HEK293 (cell line): ENCODE data around the gene TMEM86A.

Source experiments
- CTCF ChIA-PET: fragments of 350-600 bp; formaldehyde crosslinking; extraction: SDS; loops from one replicate; lab custom pipeline; 2021; ENCODE audit warnings: antibody characterized with exemption; lab: Yijun Ruan, JAX
- POLR2A ChIA-PET: fragments of 300-600 bp; formaldehyde crosslinking; extraction: SDS; loops from one replicate; lab custom pipeline; 2020; ENCODE audit warnings: antibody characterized with exemption, inconsistent platforms; lab: Yijun Ruan, JAX
- H3K27ac ChIP-seq: fragments of 200-500 bp; sonication (Bioruptor generic); 2 replicates; pipeline ENCODE4 v1.5.1; 2014; ENCODE audit warnings: low read depth, low read length, control low read depth, inconsistent platforms; ENCODE audit errors: extremely low read depth
- H3K36me3 ChIP-seq, 2 experiments: fragments of 200-500 bp in 1 of 2; sonication (Bioruptor generic) in 1 of 2; 1 replicate in 1 of 2; 2 replicates in 1 of 2; pipeline ENCODE4 v1.5.1; 2014 to 2017; ENCODE audit warnings: inconsistent platforms in 2 of 2, low read length in 2 of 2; ENCODE audit not compliant: control insufficient read depth in 2 of 2, insufficient read depth in 1 of 2
- H3K4me1 ChIP-seq: fragments of 200-500 bp; sonication (Bioruptor generic); 2 replicates; pipeline ENCODE4 v1.5.1; 2014; ENCODE audit warnings: mild to moderate bottlenecking, low read length, inconsistent platforms; ENCODE audit not compliant: control insufficient read depth, insufficient read depth
- H3K4me3 ChIP-seq: 2 replicates; pipeline ENCODE4 v1.5.1; 2011; ENCODE audit warnings: low read depth, mild to moderate bottlenecking, control low read depth, low read length, moderate library complexity
- H3K9me3 ChIP-seq: fragments of 200-500 bp; sonication (Bioruptor generic); 2 replicates; pipeline ENCODE4 v1.5.1; 2014; ENCODE audit warnings: low read depth, low read length, inconsistent platforms; ENCODE audit not compliant: control insufficient read depth, insufficient read depth
- KLF1 ChIP-seq: fragments of 450-650 bp; formaldehyde crosslinking; IDR thresholded peaks from 2 replicates; pipeline ENCODE4 v1.5.1; 2016; ENCODE audit warnings: missing biosample characterization, missing genetic modification characterization
- PBX3 ChIP-seq: sonication (generic); formaldehyde crosslinking; IDR thresholded peaks from 2 replicates; pipeline ENCODE4 v1.8.1; 2022; ENCODE audit warnings: mild to moderate bottlenecking, moderate library complexity, missing genetic modification reagents
- PRDM2 ChIP-seq: fragments of 450-650 bp; formaldehyde crosslinking; IDR thresholded peaks from 2 replicates; pipeline ENCODE4 v1.5.1; 2016; ENCODE audit warnings: missing biosample characterization, missing genetic modification characterization, borderline replicate concordance
- SP3 ChIP-seq: fragments of 450-650 bp; formaldehyde crosslinking; IDR thresholded peaks from 2 replicates; pipeline ENCODE4 v1.5.1; 2016; ENCODE audit warnings: missing biosample characterization, missing genetic modification characterization
- ZBTB48 ChIP-seq: fragments of 450-650 bp; formaldehyde crosslinking; IDR thresholded peaks from 2 replicates; pipeline ENCODE4 v1.5.1; 2016; ENCODE audit warnings: missing biosample characterization, missing genetic modification characterization
- ZBTB7A ChIP-seq: fragments of 450-650 bp; formaldehyde crosslinking; IDR thresholded peaks from 2 replicates; pipeline ENCODE4 v1.5.1; 2016; ENCODE audit warnings: low read depth, missing biosample characterization, missing genetic modification characterization
- ZEB2 ChIP-seq: fragments of 450-650 bp; formaldehyde crosslinking; IDR thresholded peaks from 2 replicates; pipeline ENCODE4 v1.5.1; 2016; ENCODE audit warnings: missing biosample characterization, missing genetic modification characterization
- ZFP37 ChIP-seq: fragments of 450-650 bp; formaldehyde crosslinking; IDR thresholded peaks from 2 replicates; pipeline ENCODE4 v1.5.1; 2016; ENCODE audit warnings: missing biosample characterization, missing genetic modification characterization
- ZFP41 ChIP-seq: fragments of 450-650 bp; formaldehyde crosslinking; IDR thresholded peaks from 2 replicates; pipeline ENCODE4 v1.5.1; 2016; ENCODE audit warnings: missing biosample characterization, missing genetic modification characterization, borderline replicate concordance
- ZNF140 ChIP-seq: fragments of 450-650 bp; formaldehyde crosslinking; IDR thresholded peaks from 2 replicates; pipeline ENCODE4 v1.5.1; 2016; ENCODE audit warnings: missing biosample characterization, missing genetic modification characterization
- ZNF19 ChIP-seq: fragments of 450-650 bp; formaldehyde crosslinking; IDR thresholded peaks from 2 replicates; pipeline ENCODE4; 2016; ENCODE audit warnings: missing biosample characterization, missing genetic modification characterization, low read depth
- ZNF2 ChIP-seq: fragments of 450-650 bp; formaldehyde crosslinking; IDR thresholded peaks from 2 replicates; pipeline ENCODE4 v1.5.1; 2016; ENCODE audit warnings: missing biosample characterization, missing genetic modification characterization
- ZNF416 ChIP-seq: fragments of 450-650 bp; formaldehyde crosslinking; IDR thresholded peaks from 2 replicates; pipeline ENCODE4 v1.5.1; 2016; ENCODE audit warnings: missing biosample characterization, missing genetic modification characterization
- ZNF423 ChIP-seq: fragments of 450-650 bp; formaldehyde crosslinking; IDR thresholded peaks from 2 replicates; pipeline ENCODE4 v1.5.1; 2016; ENCODE audit warnings: missing biosample characterization, missing genetic modification characterization
- ZNF521 ChIP-seq: fragments of 450-650 bp; formaldehyde crosslinking; IDR thresholded peaks from 2 replicates; pipeline ENCODE4 v1.5.1; 2017; ENCODE audit warnings: missing biosample characterization, mild to moderate bottlenecking, missing genetic modification characterization
- ZNF548 ChIP-seq: fragments of 450-650 bp; formaldehyde crosslinking; IDR thresholded peaks from 2 replicates; pipeline ENCODE4 v1.5.1; 2016; ENCODE audit warnings: missing biosample characterization, missing genetic modification characterization
- ZNF621 ChIP-seq: fragments of 450-650 bp; formaldehyde crosslinking; IDR thresholded peaks from 2 replicates; pipeline ENCODE4 v1.5.1; 2017; ENCODE audit warnings: missing biosample characterization, missing genetic modification characterization
- ZNF629 ChIP-seq: fragments of 450-650 bp; formaldehyde crosslinking; IDR thresholded peaks from 2 replicates; pipeline ENCODE4 v1.5.1; 2017; ENCODE audit warnings: missing biosample characterization, missing genetic modification characterization
- ZNF670 ChIP-seq: fragments of 450-650 bp; formaldehyde crosslinking; IDR thresholded peaks from 2 replicates; pipeline ENCODE4 v1.5.1; 2016; ENCODE audit warnings: missing biosample characterization, missing genetic modification characterization, low read depth
- ZSCAN23 ChIP-seq: fragments of 450-650 bp; formaldehyde crosslinking; IDR thresholded peaks from 2 replicates; pipeline ENCODE4 v1.5.1; 2016; ENCODE audit warnings: missing biosample characterization, missing genetic modification characterization

Gene TMEM86A

DNA sequence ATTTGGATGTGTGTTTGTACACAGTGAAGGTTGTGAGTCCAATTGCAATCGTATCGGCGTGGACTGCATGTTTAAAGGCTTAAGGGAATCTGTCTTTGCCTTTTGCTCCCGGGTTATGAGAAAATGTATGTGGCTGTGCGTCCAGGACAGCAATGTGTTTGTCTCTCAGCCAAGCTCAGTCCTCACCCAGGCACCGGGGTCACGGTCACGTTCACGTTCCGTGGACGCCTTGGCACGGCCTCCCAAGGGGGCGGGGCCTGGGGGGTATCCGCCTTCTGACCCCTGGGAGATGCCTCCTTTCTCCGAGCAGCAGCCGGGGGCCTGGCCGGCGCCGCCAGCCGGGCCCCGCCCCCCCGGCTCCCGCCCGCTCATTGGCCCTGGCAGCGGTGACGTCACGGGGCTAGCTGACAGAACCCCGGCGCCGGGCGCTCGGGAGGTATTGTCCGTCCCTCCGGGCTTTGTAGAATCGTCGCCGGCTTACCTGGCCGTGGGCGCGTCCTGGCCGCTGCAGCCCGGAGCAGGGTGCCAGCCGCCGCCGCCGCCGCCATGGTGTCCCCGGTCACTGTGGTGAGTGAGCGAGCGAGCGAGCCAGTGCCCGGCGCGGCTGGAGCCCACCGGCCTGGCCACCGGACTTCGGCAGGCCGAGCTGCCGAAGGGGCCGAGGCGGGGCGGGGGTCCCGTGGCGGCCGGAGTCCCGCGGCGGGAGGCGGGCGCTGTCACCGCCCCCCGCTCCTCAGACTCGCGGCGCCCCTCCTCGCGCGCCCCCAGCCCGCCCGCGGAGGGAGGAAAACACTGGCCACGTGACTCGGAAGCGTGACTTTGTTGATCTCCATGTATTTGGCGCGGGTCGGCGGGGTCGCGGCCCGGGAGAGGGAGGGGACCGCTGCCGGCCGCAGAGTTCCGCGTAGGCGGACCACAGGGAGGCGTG is at the start of gene TMEM86A (continued):
- TF ChIP-seq PRDM2, result no peak
- TF ChIP-seq ZBTB48 (tag by site-specific recombination), result peak; percentile 54; the same call in 1 of the 2 replicates

DNA sequence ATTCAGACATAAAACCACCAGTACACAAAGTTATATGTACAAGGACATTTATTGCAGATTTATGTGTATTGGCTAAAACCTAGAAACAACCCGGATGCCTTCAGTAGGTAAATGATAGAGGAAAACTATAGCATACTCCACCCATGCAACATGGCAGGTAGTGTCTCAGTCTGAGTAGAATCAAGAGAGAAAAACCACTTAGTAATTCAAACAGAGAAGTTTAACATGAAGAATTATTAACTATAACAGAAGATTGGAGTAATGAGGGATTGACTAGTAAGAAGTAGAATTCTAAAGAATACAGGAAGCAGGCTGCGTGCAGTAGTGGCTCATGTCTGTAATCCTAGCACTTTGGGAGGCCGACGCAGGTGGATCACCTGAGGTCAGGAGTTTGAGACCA is 48.2 kb upstream of the TMEM86A start:
- Histone ChIP-seq H3K36me3 (no peaks in the 10 kb centered on the region), H3K4me3 (no peak overlapping the region), H3K27ac (no peak overlapping the region), H3K4me1 (no peaks in the 10 kb centered on the region), H3K9me3 (no peaks in the 10 kb centered on the region)
- CTCF ChIA-PET, result interaction anchor here (0.6 to 4.6 kb wide), 15 partner anchors 10 to 1226 kb away, joined by 3 to 24 read pairs (median 5); partner anchors contain the start of gene SPTY2D1
- TF ChIP-seq ZFP37 (tag by site-specific recombination) (no peak), ZNF423 (tag by site-specific recombination) (no peak), ZSCAN23 (tag by site-specific recombination) (no peak), ZNF521 (no peak), KLF1 (no peak), ZNF621 (no peak), ZNF548 (no peak), ZNF416 (tag by site-specific recombination) (no peak), PBX3 (CRISPR knock-in tag) (no peak), ZNF2 (tag by site-specific recombination) (no peak), ZNF670 (no peak), ZNF19 (tag by site-specific recombination) (no peak), ZNF629 (no peak), SP3 (tag by site-specific recombination) (no peak), ZNF140 (no peak), ZEB2 (tag by site-specific recombination) (no peak), ZFP41 (tag by site-specific recombination) (no peak), ZBTB7A (tag by site-specific recombination) (no peak)
- POLR2A ChIA-PET, result no interaction called here
